GM23338 (cell line): ENCODE results near the gene MRPS27.

ENCODE experiments used
- CREB1 ChIP-seq: fragments of 250-450 bp; sonication (Bioruptor Pico); IDR thresholded peaks from 2 replicates; pipeline ENCODE4 v1.5.0; 2020; ENCODE audit warnings: low read depth, mild to moderate bottlenecking, moderate library complexity
- EZH2 ChIP-seq: fragments of 200-600 bp; sonication (generic); IDR thresholded peaks from one replicate; pipeline ENCODE4 v1.8.0; 2017; ENCODE audit warnings: antibody characterized with exemption, mild to moderate bottlenecking, low read depth; ENCODE audit not compliant: unreplicated experiment
- EZH2phosphoT487 ChIP-seq: fragments of 200-600 bp; sonication (generic); IDR thresholded peaks from one replicate; pipeline ENCODE4 v1.8.1; 2018; ENCODE audit warnings: antibody characterized with exemption; ENCODE audit not compliant: unreplicated experiment
- JUNB ChIP-seq: IDR thresholded peaks from one replicate; pipeline ENCODE4 v1.6.1; 2016; ENCODE audit warnings: antibody characterized with exemption; ENCODE audit not compliant: unreplicated experiment
- NANOG ChIP-seq: IDR thresholded peaks from 2 replicates; pipeline ENCODE4 v1.6.1; 2016; ENCODE audit warnings: antibody characterized with exemption, borderline replicate concordance
- POLR2AphosphoS5 ChIP-seq: IDR thresholded peaks from 2 replicates; pipeline ENCODE4 v1.6.1; 2016; ENCODE audit warnings: antibody characterized with exemption, low read depth
- STAT1 ChIP-seq: IDR thresholded peaks from one replicate; pipeline ENCODE4 v1.6.1; 2016; ENCODE audit warnings: antibody characterized with exemption; ENCODE audit not compliant: unreplicated experiment
- ZNF114 ChIP-seq: fragments of 250-450 bp; sonication (Bioruptor Pico); IDR thresholded peaks from 2 replicates; pipeline ENCODE4 v1.5.0; 2020; ENCODE audit warnings: mild to moderate bottlenecking, moderate library complexity
- ZNF331 ChIP-seq: fragments of 250-450 bp; sonication (Bioruptor Pico); IDR thresholded peaks from 2 replicates; pipeline ENCODE4 v1.5.0; 2020; ENCODE audit warnings: low read depth, mild to moderate bottlenecking, moderate library complexity
- TF ChIP-seq, protein P1 (sequence below): IDR thresholded peaks from one replicate; pipeline ENCODE4 v1.6.1; 2018; ENCODE audit warnings: antibody characterized with exemption; ENCODE audit not compliant: unreplicated experiment
- TF ChIP-seq, protein P2 (sequence below), 2 experiments: fragments of 200-600 bp in 1 of 2; sonication (generic) in 1 of 2; conservative IDR thresholded peaks; 2 replicates each; pipeline versions ENCODE4 v1.5.1 to v1.6.1; 2016 to 2017; ENCODE audit warnings: antibody characterized with exemption in 2 of 2, low read depth in 2 of 2, mild to moderate bottlenecking in 2 of 2, moderate library complexity in 1 of 2
- TF ChIP-seq, protein P3 (sequence below): IDR thresholded peaks from 2 replicates; pipeline ENCODE4 v1.6.1; 2016; ENCODE audit warnings: antibody characterized with exemption
- TF ChIP-seq, protein P4 (sequence below): fragments of 250-450 bp; sonication (Bioruptor Pico); IDR thresholded peaks from 2 replicates; pipeline ENCODE4 v1.5.0; 2020; ENCODE audit warnings: mild to moderate bottlenecking, moderate library complexity

DNA sequence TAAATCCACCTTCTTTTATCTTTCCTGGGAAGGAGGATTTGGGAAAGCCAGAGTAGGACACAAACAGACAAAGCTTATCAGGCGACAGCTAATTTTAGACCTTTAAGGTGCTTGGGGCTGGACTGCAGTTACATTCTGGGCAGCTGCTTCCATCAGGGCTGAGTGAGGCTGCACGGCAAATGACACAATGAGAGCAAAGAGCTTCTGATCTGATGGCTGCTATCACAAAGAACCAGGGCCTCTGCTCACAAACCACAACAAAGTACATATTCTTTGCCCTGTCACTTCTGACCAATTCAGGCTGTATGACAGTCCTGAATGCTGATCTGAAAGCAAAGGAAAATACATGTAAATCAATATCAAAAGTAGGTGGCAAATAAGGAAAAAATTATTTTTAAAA, 93.1 kb downstream of the MRPS27 start:
- no peak for TF ChIP-seq EZH2phosphoT487
- no peak for TF ChIP-seq EZH2
- TF ChIP-seq, protein P1, sequence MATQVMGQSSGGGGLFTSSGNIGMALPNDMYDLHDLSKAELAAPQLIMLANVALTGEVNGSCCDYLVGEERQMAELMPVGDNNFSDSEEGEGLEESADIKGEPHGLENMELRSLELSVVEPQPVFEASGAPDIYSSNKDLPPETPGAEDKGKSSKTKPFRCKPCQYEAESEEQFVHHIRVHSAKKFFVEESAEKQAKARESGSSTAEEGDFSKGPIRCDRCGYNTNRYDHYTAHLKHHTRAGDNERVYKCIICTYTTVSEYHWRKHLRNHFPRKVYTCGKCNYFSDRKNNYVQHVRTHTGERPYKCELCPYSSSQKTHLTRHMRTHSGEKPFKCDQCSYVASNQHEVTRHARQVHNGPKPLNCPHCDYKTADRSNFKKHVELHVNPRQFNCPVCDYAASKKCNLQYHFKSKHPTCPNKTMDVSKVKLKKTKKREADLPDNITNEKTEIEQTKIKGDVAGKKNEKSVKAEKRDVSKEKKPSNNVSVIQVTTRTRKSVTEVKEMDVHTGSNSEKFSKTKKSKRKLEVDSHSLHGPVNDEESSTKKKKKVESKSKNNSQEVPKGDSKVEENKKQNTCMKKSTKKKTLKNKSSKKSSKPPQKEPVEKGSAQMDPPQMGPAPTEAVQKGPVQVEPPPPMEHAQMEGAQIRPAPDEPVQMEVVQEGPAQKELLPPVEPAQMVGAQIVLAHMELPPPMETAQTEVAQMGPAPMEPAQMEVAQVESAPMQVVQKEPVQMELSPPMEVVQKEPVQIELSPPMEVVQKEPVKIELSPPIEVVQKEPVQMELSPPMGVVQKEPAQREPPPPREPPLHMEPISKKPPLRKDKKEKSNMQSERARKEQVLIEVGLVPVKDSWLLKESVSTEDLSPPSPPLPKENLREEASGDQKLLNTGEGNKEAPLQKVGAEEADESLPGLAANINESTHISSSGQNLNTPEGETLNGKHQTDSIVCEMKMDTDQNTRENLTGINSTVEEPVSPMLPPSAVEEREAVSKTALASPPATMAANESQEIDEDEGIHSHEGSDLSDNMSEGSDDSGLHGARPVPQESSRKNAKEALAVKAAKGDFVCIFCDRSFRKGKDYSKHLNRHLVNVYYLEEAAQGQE: no peak
- no peak for TF ChIP-seq POLR2AphosphoS5
- TF ChIP-seq CREB1 (CRISPR knock-in tag): no peak
- TF ChIP-seq, protein P2, sequence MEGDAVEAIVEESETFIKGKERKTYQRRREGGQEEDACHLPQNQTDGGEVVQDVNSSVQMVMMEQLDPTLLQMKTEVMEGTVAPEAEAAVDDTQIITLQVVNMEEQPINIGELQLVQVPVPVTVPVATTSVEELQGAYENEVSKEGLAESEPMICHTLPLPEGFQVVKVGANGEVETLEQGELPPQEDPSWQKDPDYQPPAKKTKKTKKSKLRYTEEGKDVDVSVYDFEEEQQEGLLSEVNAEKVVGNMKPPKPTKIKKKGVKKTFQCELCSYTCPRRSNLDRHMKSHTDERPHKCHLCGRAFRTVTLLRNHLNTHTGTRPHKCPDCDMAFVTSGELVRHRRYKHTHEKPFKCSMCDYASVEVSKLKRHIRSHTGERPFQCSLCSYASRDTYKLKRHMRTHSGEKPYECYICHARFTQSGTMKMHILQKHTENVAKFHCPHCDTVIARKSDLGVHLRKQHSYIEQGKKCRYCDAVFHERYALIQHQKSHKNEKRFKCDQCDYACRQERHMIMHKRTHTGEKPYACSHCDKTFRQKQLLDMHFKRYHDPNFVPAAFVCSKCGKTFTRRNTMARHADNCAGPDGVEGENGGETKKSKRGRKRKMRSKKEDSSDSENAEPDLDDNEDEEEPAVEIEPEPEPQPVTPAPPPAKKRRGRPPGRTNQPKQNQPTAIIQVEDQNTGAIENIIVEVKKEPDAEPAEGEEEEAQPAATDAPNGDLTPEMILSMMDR (conservative IDR thresholded peaks at IDR 0.05; ENCODE audit: low read depth in 2 of 2): no peak
- TF ChIP-seq, protein P3, sequence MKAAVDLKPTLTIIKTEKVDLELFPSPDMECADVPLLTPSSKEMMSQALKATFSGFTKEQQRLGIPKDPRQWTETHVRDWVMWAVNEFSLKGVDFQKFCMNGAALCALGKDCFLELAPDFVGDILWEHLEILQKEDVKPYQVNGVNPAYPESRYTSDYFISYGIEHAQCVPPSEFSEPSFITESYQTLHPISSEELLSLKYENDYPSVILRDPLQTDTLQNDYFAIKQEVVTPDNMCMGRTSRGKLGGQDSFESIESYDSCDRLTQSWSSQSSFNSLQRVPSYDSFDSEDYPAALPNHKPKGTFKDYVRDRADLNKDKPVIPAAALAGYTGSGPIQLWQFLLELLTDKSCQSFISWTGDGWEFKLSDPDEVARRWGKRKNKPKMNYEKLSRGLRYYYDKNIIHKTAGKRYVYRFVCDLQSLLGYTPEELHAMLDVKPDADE: no peak
- TF ChIP-seq JUNB: no peak
- no peak for TF ChIP-seq ZNF331 (CRISPR knock-in tag)
- no peak for TF ChIP-seq STAT1
- TF ChIP-seq NANOG: no peak
- no peak for TF ChIP-seq ZNF114 (CRISPR knock-in tag)
- TF ChIP-seq, protein P4, sequence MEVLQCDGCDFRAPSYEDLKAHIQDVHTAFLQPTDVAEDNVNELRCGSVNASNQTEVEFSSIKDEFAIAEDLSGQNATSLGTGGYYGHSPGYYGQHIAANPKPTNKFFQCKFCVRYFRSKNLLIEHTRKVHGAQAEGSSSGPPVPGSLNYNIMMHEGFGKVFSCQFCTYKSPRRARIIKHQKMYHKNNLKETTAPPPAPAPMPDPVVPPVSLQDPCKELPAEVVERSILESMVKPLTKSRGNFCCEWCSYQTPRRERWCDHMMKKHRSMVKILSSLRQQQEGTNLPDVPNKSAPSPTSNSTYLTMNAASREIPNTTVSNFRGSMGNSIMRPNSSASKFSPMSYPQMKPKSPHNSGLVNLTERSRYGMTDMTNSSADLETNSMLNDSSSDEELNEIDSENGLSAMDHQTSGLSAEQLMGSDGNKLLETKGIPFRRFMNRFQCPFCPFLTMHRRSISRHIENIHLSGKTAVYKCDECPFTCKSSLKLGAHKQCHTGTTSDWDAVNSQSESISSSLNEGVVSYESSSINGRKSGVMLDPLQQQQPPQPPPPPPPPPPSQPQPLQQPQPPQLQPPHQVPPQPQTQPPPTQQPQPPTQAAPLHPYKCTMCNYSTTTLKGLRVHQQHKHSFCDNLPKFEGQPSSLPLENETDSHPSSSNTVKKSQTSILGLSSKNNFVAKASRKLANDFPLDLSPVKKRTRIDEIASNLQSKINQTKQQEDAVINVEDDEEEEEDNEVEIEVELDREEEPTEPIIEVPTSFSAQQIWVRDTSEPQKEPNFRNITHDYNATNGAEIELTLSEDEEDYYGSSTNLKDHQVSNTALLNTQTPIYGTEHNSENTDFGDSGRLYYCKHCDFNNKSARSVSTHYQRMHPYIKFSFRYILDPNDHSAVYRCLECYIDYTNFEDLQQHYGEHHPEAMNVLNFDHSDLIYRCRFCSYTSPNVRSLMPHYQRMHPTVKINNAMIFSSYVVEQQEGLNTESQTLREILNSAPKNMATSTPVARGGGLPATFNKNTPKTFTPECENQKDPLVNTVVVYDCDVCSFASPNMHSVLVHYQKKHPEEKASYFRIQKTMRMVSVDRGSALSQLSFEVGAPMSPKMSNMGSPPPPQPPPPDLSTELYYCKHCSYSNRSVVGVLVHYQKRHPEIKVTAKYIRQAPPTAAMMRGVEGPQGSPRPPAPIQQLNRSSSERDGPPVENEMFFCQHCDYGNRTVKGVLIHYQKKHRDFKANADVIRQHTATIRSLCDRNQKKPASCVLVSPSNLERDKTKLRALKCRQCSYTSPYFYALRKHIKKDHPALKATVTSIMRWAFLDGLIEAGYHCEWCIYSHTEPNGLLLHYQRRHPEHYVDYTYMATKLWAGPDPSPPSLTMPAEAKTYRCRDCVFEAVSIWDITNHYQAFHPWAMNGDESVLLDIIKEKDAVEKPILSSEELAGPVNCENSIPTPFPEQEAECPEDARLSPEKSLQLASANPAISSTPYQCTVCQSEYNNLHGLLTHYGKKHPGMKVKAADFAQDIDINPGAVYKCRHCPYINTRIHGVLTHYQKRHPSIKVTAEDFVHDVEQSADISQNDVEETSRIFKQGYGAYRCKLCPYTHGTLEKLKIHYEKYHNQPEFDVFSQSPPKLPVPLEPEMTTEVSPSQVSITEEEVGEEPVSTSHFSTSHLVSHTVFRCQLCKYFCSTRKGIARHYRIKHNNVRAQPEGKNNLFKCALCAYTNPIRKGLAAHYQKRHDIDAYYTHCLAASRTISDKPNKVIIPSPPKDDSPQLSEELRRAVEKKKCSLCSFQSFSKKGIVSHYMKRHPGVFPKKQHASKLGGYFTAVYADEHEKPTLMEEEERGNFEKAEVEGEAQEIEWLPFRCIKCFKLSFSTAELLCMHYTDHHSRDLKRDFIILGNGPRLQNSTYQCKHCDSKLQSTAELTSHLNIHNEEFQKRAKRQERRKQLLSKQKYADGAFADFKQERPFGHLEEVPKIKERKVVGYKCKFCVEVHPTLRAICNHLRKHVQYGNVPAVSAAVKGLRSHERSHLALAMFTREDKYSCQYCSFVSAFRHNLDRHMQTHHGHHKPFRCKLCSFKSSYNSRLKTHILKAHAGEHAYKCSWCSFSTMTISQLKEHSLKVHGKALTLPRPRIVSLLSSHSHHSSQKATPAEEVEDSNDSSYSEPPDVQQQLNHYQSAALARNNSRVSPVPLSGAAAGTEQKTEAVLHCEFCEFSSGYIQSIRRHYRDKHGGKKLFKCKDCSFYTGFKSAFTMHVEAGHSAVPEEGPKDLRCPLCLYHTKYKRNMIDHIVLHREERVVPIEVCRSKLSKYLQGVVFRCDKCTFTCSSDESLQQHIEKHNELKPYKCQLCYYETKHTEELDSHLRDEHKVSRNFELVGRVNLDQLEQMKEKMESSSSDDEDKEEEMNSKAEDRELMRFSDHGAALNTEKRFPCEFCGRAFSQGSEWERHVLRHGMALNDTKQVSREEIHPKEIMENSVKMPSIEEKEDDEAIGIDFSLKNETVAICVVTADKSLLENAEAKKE (CRISPR knock-in tag): no peak
